ENCODE data around the gene INPP5A.

INPP5A gene

GRCh38 chr10:132532749-132533560 lies 4.6 kb upstream of the INPP5A start:
- DNase-seq (ENCODE audit: low read depth in 1 of 2, low spot score in 1 of 2) = no peak
- no peaks in the 10 kb centered on the region for H3K27me3 ChIP-seq (ENCODE audit: insufficient read depth, poor library complexity, severe bottlenecking)
- TF ChIP-seq SPI1 (IDR thresholded peaks at IDR 0.05; ENCODE audit: borderline replicate concordance, low read depth) (no peak), CTCF (IDR thresholded peaks at IDR 0.05; ENCODE audit: insufficient read depth, low read length) (no peak), REST (IDR thresholded peaks at IDR 0.05; ENCODE audit: insufficient replicate concordance, low read depth) (no peak), GABPA (IDR thresholded peaks at IDR 0.05; ENCODE audit: low read depth) (no peak), POLR2AphosphoS5 (IDR thresholded peaks at IDR 0.05; ENCODE audit: low read depth) (no peak)
- no peak overlapping the region for H3K27ac ChIP-seq (replicated peaks)
- H3K4me3 ChIP-seq (replicated peaks; ENCODE audit: insufficient read depth, low read length) = no peak overlapping the region

- Histone ChIP-seq H3K27me3 (ENCODE audit: insufficient read depth, poor library complexity, severe bottlenecking) (no peaks in the 10 kb centered on the region), H3K4me3 (replicated peaks; ENCODE audit: insufficient read depth, low read length) (no peak overlapping the region), H3K27ac (replicated peaks) (no peak overlapping the region)
- TF ChIP-seq CTCF (IDR thresholded peaks at IDR 0.05; ENCODE audit: insufficient read depth, low read length) (no peak), REST (IDR thresholded peaks at IDR 0.05; ENCODE audit: insufficient replicate concordance, low read depth) (no peak), SPI1 (IDR thresholded peaks at IDR 0.05; ENCODE audit: borderline replicate concordance, low read depth) (no peak), POLR2AphosphoS5 (IDR thresholded peaks at IDR 0.05; ENCODE audit: low read depth) (no peak), GABPA (IDR thresholded peaks at IDR 0.05; ENCODE audit: low read depth) (no peak)
- no peak for DNase-seq (ENCODE audit: low read depth in 1 of 2, low spot score in 1 of 2)
Observed at GRCh38 chr10:132533571-132534260, 3.9 kb upstream of the INPP5A start.

GRCh38 chr10:132534391-132535064 lies 3.1 kb upstream of the INPP5A start:
- DNase-seq (ENCODE audit: low read depth in 1 of 2, low spot score in 1 of 2) = no peak
- TF ChIP-seq REST (IDR thresholded peaks at IDR 0.05; ENCODE audit: insufficient replicate concordance, low read depth) (no peak), GABPA (IDR thresholded peaks at IDR 0.05; ENCODE audit: low read depth) (no peak), SPI1 (IDR thresholded peaks at IDR 0.05; ENCODE audit: borderline replicate concordance, low read depth) (no peak), POLR2AphosphoS5 (IDR thresholded peaks at IDR 0.05; ENCODE audit: low read depth) (no peak), CTCF (IDR thresholded peaks at IDR 0.05; ENCODE audit: insufficient read depth, low read length) (no peak)
- no peak overlapping the region for H3K27ac ChIP-seq (replicated peaks)

More at GRCh38 chr10:132534391-132535064, 3.1 kb upstream of the INPP5A start:
- H3K4me3 ChIP-seq (replicated peaks; ENCODE audit: insufficient read depth, low read length) = no peak overlapping the region
- no peaks in the 10 kb centered on the region for H3K27me3 ChIP-seq (ENCODE audit: insufficient read depth, poor library complexity, severe bottlenecking)
